ENCODE results near the gene CBR3. TPM values are rescaled to one million over a fixed set of nuclear protein-coding genes. Genes with fewer than 3 reads are reported as not detected.
"Not testable (repeated sequence)": the region's sequence is repeated elsewhere in the genome, so short reads cannot be mapped to it uniquely, and the experiment has no call there.

The CBR3 gene
- total RNA-seq, 1 donor from 2014 or later: 0.31 TPM

DNA sequence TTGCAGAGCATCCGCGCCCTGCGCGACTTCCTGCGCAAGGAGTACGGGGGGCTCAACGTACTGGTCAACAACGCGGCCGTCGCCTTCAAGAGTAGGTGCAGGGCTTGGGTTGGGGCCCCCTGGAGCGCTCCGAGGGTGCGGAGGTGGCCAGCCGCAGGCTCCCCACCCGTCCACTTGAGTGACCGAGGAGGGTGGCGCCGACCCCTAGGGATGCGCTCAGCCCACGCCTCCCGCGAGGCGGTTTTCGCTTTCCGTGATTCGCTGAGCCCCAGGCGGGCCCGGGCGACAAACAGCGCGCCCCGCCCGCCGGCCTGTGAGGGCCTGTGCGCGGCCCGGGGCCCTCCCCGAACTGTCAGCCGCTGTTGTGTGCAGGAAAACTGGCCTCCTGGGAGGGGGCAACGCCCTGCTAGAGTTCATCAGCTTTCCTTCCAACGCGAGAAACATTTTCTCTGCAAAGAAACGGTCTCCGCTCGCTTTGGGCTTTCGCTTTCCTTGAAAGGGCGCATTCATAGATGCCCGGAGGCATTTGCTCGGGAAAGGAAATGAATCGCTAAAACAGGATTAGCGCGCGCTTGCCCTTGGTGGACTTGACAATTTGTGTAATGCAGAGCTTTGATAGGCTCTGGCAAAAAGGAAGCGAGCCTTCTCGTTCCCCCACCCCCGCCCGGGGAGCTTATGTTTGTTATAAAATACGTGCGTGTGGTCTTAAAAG is 668 bp downstream of the CBR3 start:
- no peak for TF ChIP-seq CTCF (IDR thresholded peaks at IDR 0.05; ENCODE audit: unreplicated experiment)
- Mint-ChIP-seq H3K4me1 (peaks cover 12% of the 10 kb centered on the region), H3K4me3 (peak overlapping the region; percentile 71), H3K27ac (no peak overlapping the region), H3K9me3 (no peaks in the 10 kb centered on the region), H3K36me3 (no peaks in the 10 kb centered on the region), H3K27me3 (ENCODE audit: low read depth) (peaks cover 66% of the 10 kb centered on the region)
- DNase-seq (ENCODE audit: low spot score in 2 of 2, unreplicated experiment in 2 of 2): peak in 1 of 2 experiments; percentile 67

GRCh38 chr21:36139791-36140190 is 4.9 kb downstream of the CBR3 start:
- H3K27ac Mint-ChIP-seq; H3K4me3 Mint-ChIP-seq; H3K9me3 Mint-ChIP-seq; H3K36me3 Mint-ChIP-seq; DNase-seq (ENCODE audit: low spot score in 2 of 2, unreplicated experiment in 2 of 2): not testable (repeated sequence)
- peaks cover 36% of the 10 kb centered on the region for H3K27me3 Mint-ChIP-seq (ENCODE audit: low read depth)
- H3K4me1 Mint-ChIP-seq: peaks cover 13% of the 10 kb centered on the region

GRCh38 chr21:36141513-36141925 is 6.6 kb downstream of the CBR3 start:
- Mint-ChIP-seq H3K4me3 (no peak overlapping the region), H3K9me3 (no peaks in the 10 kb centered on the region), H3K36me3 (no peaks in the 10 kb centered on the region), H3K27me3 (ENCODE audit: low read depth) (peaks cover 21% of the 10 kb centered on the region), H3K27ac (no peak overlapping the region), H3K4me1 (peaks cover 7% of the 10 kb centered on the region)
- peak; percentile 80 for TF ChIP-seq CTCF (IDR thresholded peaks at IDR 0.05; ENCODE audit: unreplicated experiment)
- DNase-seq (ENCODE audit: low spot score in 2 of 2, unreplicated experiment in 2 of 2): peak; percentile 67 to 73

GRCh38 chr21:36144233-36144632 is 9.4 kb downstream of the CBR3 start:
- H3K4me3 Mint-ChIP-seq; H3K4me1 Mint-ChIP-seq; H3K9me3 Mint-ChIP-seq; H3K27me3 Mint-ChIP-seq (ENCODE audit: low read depth); H3K36me3 Mint-ChIP-seq; DNase-seq (ENCODE audit: low spot score in 2 of 2, unreplicated experiment in 2 of 2); H3K27ac Mint-ChIP-seq: not testable (repeated sequence)

- peaks cover 10% of the 10 kb centered on the region for H3K4me1 Mint-ChIP-seq
- no peaks in the 10 kb centered on the region for H3K9me3 Mint-ChIP-seq
- DNase-seq (ENCODE audit: low spot score in 2 of 2, unreplicated experiment in 2 of 2): no peak
- no peak for TF ChIP-seq CTCF (IDR thresholded peaks at IDR 0.05; ENCODE audit: unreplicated experiment)
- no peaks in the 10 kb centered on the region for H3K27me3 Mint-ChIP-seq (ENCODE audit: low read depth)
- H3K4me3 Mint-ChIP-seq: no peak overlapping the region
- no peak overlapping the region for H3K27ac Mint-ChIP-seq
- no peaks in the 10 kb centered on the region for H3K36me3 Mint-ChIP-seq
These were observed 10.4 kb downstream of the CBR3 start for GRCh38 chr21:36145259-36145658.

- H3K4me3 Mint-ChIP-seq: no peak overlapping the region
- peaks cover 4% of the 10 kb centered on the region for H3K4me1 Mint-ChIP-seq
- no peaks in the 10 kb centered on the region for H3K36me3 Mint-ChIP-seq
- TF ChIP-seq CTCF (IDR thresholded peaks at IDR 0.05; ENCODE audit: unreplicated experiment): no peak
- DNase-seq (ENCODE audit: low spot score in 2 of 2, unreplicated experiment in 2 of 2): no peak
- no peaks in the 10 kb centered on the region for H3K27me3 Mint-ChIP-seq (ENCODE audit: low read depth)
- peaks cover 5% of the 10 kb centered on the region for H3K9me3 Mint-ChIP-seq
- no peak overlapping the region for H3K27ac Mint-ChIP-seq
These were observed 13.0 kb downstream of the CBR3 start for GRCh38 chr21:36147911-36148310.
